ENCODE results near the gene AK8. TPM values are rescaled to one million over a fixed set of nuclear protein-coding genes. Genes with fewer than 3 reads are reported as not detected.

Gene AK8
- total and polyA plus RNA-seq, 2 of the 4 experiments (the other 2 are of a cell fraction) = under 0.01 to 0.09 TPM

DNA sequence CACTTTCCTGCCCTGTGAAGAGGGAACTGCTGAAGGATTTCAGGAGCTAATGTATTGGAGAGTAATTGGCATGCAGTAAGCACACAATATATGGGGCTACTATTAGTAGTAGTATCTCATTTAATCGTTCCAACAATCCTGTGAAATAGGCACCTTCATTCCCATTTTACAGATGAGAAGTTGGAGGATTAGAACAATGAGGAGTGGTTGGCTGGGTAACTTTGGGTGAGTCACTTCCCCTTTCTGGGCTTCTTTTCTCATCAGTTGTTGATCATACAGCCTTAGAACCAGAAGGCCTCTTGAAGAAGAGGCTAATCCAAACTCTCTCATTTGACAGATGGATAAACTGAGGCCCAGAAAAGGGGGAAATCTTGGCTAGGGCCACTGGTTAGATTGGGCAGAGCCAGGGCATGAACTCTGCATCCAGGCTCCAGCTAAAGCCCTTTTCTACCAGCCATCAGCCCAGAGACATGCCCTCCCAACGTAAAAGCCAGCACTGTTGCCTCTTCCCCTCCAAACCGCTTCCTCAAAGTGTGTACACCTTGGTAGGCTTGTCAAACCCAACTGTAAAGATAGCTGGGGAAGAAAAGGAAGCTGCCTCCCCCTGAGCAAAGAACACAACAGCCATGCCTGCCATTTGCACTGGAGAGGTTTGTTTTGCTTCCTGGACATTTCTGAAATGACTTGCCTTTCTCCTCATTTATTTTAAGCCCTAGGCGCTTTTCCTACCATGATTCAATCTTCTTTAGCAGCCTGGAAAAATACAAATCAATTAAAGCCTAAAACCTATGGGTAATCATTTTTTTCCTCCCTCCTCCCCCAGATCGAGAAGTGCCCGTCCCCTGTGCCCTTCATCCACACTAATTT is 1.6 kb upstream of the AK8 start (continued):
- no peak for TF ChIP-seq CHD1 (IDR thresholded peaks at IDR 0.05; ENCODE audit: low read depth, low read length)

DNA sequence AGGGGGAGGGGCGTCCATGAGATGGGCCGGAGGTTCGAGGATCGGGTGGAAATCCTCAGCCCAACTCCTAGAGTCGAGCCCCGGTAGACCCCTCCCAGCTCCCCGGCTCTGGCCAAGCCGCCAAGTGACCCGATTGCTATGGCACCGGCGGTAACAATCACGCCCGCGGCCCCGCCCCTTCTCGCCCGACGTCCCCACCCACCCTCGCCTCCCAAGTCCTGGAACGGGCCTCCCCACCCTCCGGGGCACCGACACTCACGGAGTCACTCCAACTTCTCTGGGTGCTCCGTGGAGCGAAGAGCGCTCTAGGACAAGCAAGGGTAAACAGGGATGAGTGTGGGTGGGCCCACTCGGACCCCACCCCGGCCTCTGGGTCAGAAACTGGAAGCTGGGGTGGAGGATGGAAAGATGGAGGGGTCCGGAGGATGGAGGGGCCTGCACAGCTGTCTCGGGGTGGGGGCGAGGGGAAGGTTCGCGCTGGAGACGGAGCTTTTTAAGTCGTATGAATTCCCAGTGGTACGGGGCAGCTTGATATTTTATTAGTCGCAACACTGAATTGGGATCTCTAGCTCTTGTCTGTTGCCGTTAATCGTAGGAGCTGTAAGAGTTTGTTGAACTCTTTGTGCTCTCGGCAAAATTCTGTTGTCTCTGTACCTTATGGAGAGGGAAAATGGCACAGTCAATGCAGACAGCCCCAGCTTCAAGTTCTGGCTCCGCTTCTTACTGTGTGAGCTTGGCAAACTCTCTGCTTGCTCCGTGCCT is 792 bp upstream of the AK8 start, which contains the start of gene SPACA9:
SPACA9 (plus strand) TSS at position 204 of the 762 bp plus-strand sequence. CDS start 5,050 bp downstream, outside the sequence.
- no peaks in the 10 kb centered on the region for H3K79me1 ChIP-seq (ENCODE audit: low read depth in 1 of 2, low read length in 2 of 2)
- ChIA-PET POLR2A (ENCODE audit: unreplicated experiment) (no interaction called here), CTCF (no interaction called here)
- BruUV-seq (replicated peaks) = no TSS peak
- H3K14ac ChIP-seq (replicated peaks; ENCODE audit: low read depth, low read length) = peak within 1 kb of the TSS; percentile 90
- dilution Hi-C loops (cut with HindIII; ENCODE audit: low sequenced_read_pairs, unreplicated experiment) = no loop called here
- H2BK120ac ChIP-seq (ENCODE audit: low read depth, low read length) = no peak within 1 kb of the TSS
- peak within 1 kb of the TSS; percentile 99 for H2AFZ ChIP-seq (replicated peaks; ENCODE audit: low read length, poor library complexity)
- no peak within 1 kb of the TSS for H2BK5ac ChIP-seq (ENCODE audit: low read depth, low read length, poor library complexity, severe bottlenecking)
- peak within 1 kb of the TSS; percentile 81 for H3K27ac ChIP-seq (ENCODE audit: insufficient read depth, low read length)
- intact Hi-C loops (cut with micrococcal nuclease) = loop anchor here (1.0 kb wide), 1 partner anchor 109 kb away; no protein-coding TSS in a partner anchor
- H3K9ac ChIP-seq (ENCODE audit: low read depth, low read length) = peak within 1 kb of the TSS; percentile 98
- WGBS, 2 experiments (ENCODE audit: extremely low coverage in 2 of 2, insufficient read length in 1 of 2) = 6% methylated on average over 11 of the region's 42 CpGs; no CpG with 5 or more reads in 1 of the 2 experiments
- no peaks in the 10 kb centered on the region for H3K4me1 ChIP-seq (ENCODE audit: control insufficient read depth, insufficient read depth, low read length)
- H4K91ac ChIP-seq (ENCODE audit: insufficient read depth, low read depth, low read length) = peak within 1 kb of the TSS; percentile 88
- DNase-seq = peak; percentile 11
- H4K5ac ChIP-seq (ENCODE audit: low read depth, low read length) = peak within 1 kb of the TSS; percentile 83
- in situ Hi-C loops (cut with MboI; ENCODE audit: low sequenced_read_pairs) = no loop called here
- H4K20me1 ChIP-seq (ENCODE audit: insufficient read depth, low read length) = no peaks in the 10 kb centered on the region
- peak within 1 kb of the TSS; percentile 36 for H2AK5ac ChIP-seq (ENCODE audit: low read depth, low read length)
- H4K8ac ChIP-seq (ENCODE audit: low read depth in 2 of 2, low read length in 2 of 2) = peak within 1 kb of the TSS; percentile 95 to 97
- peak within 1 kb of the TSS; percentile 93 for H2AK9ac ChIP-seq (replicated peaks; ENCODE audit: low read depth, low read length, poor library complexity)
- H3K4me2 ChIP-seq (ENCODE audit: low read depth, low read length) = peak within 1 kb of the TSS; percentile 91
- H3K4ac ChIP-seq (ENCODE audit: low read depth, low read length) = peak within 1 kb of the TSS; percentile 81
- H3K9me1 ChIP-seq (ENCODE audit: insufficient read depth, low read length) = no peaks in the 10 kb centered on the region
- peaks cover 2% of the 10 kb centered on the region; the same call in 1 of the 2 replicates for H3K27me3 ChIP-seq (ENCODE audit: control insufficient read depth, insufficient read depth, low read length)
- H3K4me3 ChIP-seq (ENCODE audit: insufficient read depth, low read depth, low read length) = peak within 1 kb of the TSS; percentile 97
- H2BK15ac ChIP-seq (ENCODE audit: low read depth, low read length) = no peak within 1 kb of the TSS
- no peaks in the 10 kb centered on the region for H3K9me3 ChIP-seq (ENCODE audit: control insufficient read depth, insufficient read depth, low read length)
- H3K23ac ChIP-seq (ENCODE audit: low read depth, low read length) = peak within 1 kb of the TSS; percentile 75
- peak; percentile 81 for ATAC-seq (ENCODE audit: low read depth)
- no peaks in the 10 kb centered on the region for H3K36me3 ChIP-seq (ENCODE audit: control insufficient read depth, insufficient read depth, low read length)
- H3K18ac ChIP-seq (ENCODE audit: low read depth, low read length) = peak within 1 kb of the TSS; percentile 58
- no peak within 1 kb of the TSS for H2BK20ac ChIP-seq (ENCODE audit: low read depth, low read length)
- peak within 1 kb of the TSS; percentile 62; the same call in 1 of the 2 replicates for H3K56ac ChIP-seq (ENCODE audit: extremely low read depth, insufficient read depth, low read length)
- TF ChIP-seq, protein P1, sequence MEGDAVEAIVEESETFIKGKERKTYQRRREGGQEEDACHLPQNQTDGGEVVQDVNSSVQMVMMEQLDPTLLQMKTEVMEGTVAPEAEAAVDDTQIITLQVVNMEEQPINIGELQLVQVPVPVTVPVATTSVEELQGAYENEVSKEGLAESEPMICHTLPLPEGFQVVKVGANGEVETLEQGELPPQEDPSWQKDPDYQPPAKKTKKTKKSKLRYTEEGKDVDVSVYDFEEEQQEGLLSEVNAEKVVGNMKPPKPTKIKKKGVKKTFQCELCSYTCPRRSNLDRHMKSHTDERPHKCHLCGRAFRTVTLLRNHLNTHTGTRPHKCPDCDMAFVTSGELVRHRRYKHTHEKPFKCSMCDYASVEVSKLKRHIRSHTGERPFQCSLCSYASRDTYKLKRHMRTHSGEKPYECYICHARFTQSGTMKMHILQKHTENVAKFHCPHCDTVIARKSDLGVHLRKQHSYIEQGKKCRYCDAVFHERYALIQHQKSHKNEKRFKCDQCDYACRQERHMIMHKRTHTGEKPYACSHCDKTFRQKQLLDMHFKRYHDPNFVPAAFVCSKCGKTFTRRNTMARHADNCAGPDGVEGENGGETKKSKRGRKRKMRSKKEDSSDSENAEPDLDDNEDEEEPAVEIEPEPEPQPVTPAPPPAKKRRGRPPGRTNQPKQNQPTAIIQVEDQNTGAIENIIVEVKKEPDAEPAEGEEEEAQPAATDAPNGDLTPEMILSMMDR (conservative IDR thresholded peaks at IDR 0.05; ENCODE audit: low read depth, low read length) = no peak
- TF ChIP-seq CHD1 (IDR thresholded peaks at IDR 0.05; ENCODE audit: low read depth, low read length) (no peak), CEBPB (IDR thresholded peaks at IDR 0.05; ENCODE audit: low read depth, low read length) (no peak), RAD21 (IDR thresholded peaks at IDR 0.05; ENCODE audit: low read length) (no peak), NFE2L2 (IDR thresholded peaks at IDR 0.05; ENCODE audit: low read depth, low read length) (no peak), RCOR1 (IDR thresholded peaks at IDR 0.05; ENCODE audit: insufficient replicate concordance, low read length) (no peak), RFX5 (IDR thresholded peaks at IDR 0.05; ENCODE audit: low read depth, low read length) (no peak), FOS (IDR thresholded peaks at IDR 0.05; ENCODE audit: low read depth, low read length) (no peak)
- TF ChIP-seq, protein P2, sequence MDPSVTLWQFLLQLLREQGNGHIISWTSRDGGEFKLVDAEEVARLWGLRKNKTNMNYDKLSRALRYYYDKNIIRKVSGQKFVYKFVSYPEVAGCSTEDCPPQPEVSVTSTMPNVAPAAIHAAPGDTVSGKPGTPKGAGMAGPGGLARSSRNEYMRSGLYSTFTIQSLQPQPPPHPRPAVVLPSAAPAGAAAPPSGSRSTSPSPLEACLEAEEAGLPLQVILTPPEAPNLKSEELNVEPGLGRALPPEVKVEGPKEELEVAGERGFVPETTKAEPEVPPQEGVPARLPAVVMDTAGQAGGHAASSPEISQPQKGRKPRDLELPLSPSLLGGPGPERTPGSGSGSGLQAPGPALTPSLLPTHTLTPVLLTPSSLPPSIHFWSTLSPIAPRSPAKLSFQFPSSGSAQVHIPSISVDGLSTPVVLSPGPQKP (IDR thresholded peaks at IDR 0.05; ENCODE audit: borderline replicate concordance, low read depth, low read length) = no peak
- TF ChIP-seq, protein P3, sequence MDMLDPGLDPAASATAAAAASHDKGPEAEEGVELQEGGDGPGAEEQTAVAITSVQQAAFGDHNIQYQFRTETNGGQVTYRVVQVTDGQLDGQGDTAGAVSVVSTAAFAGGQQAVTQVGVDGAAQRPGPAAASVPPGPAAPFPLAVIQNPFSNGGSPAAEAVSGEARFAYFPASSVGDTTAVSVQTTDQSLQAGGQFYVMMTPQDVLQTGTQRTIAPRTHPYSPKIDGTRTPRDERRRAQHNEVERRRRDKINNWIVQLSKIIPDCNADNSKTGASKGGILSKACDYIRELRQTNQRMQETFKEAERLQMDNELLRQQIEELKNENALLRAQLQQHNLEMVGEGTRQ (IDR thresholded peaks at IDR 0.05; ENCODE audit: low read depth, low read length) = no peak

Data from IMR-90 (cell line).